NOMO-1 treated with dmso at 0.1 percent for 144 hours (cell line): Measurements from ENCODE around the gene TBC1D20.
"Not testable (repeated sequence)": the region's sequence is repeated elsewhere in the genome, so short reads cannot be mapped to it uniquely, and the experiment has no call there.

ENCODE experiments used
- DNase-seq: peaks from one replicate; lab custom pipeline; 2025; ENCODE audit not compliant: unreplicated experiment; lab: John Stamatoyannopoulos, UW

The TBC1D20 gene

GRCh38 chr20:462199-462991 is at the start of gene TBC1D20:
Gene TBC1D20 (minus strand): TSS chr20:462533. CDS start chr20:462405, 128 bp downstream.
- DNase-seq = peak; percentile 83

- DNase-seq = not testable (repeated sequence)
These were observed 48.2 kb upstream of the TBC1D20 start for GRCh38 chr20:510328-511057.

- DNase-seq = not testable (repeated sequence)
These were observed 46.0 kb upstream of the TBC1D20 start for GRCh38 chr20:508364-508787.

- no peak for DNase-seq
These were observed 45.5 kb upstream of the TBC1D20 start for GRCh38 chr20:507761-508332.

GRCh38 chr20:507006-507758 is 44.8 kb upstream of the TBC1D20 start:
- DNase-seq = no peak

GRCh38 chr20:504632-505075 is 42.3 kb upstream of the TBC1D20 start:
- DNase-seq = no peak

GRCh38 chr20:503048-503737 is 40.9 kb upstream of the TBC1D20 start:
- DNase-seq = no peak

GRCh38 chr20:497979-498378 is 35.6 kb upstream of the TBC1D20 start:
- no peak for DNase-seq

- DNase-seq = no peak
These were observed 33.9 kb upstream of the TBC1D20 start for GRCh38 chr20:496126-496696.

- DNase-seq = no peak
These were observed 29.8 kb upstream of the TBC1D20 start for GRCh38 chr20:492159-492558.

GRCh38 chr20:487655-488054 is 25.3 kb upstream of the TBC1D20 start:
- DNase-seq = no peak

GRCh38 chr20:483815-484644 is 21.7 kb upstream of the TBC1D20 start:
- no peak for DNase-seq

GRCh38 chr20:481167-481566 is 18.8 kb upstream of the TBC1D20 start:
- DNase-seq = no peak

GRCh38 chr20:480044-480443 is 17.7 kb upstream of the TBC1D20 start:
- DNase-seq = no peak

- DNase-seq = no peak
These were observed 17.2 kb upstream of the TBC1D20 start for GRCh38 chr20:479487-479886.

GRCh38 chr20:478949-479429 is 16.7 kb upstream of the TBC1D20 start:
- peak; percentile 7 for DNase-seq

GRCh38 chr20:478010-478948 is 15.9 kb upstream of the TBC1D20 start:
- no peak for DNase-seq
